HG02610 (cell line): ENCODE data around the gene KCNH5.

Experiments used
- ATAC-seq: cut with Tn5 transposase; IDR thresholded peaks from one replicate; pipeline ENCODE4 v1.9.1; 2021; ENCODE audit warnings: mild to moderate bottlenecking, moderate library complexity; ENCODE audit not compliant: unreplicated experiment

The KCNH5 gene

GRCh38 chr14:62994096-62994495 lies 51.2 kb downstream of the KCNH5 start:
- no peak for ATAC-seq

- no peak for ATAC-seq
These were observed 56.3 kb downstream of the KCNH5 start for GRCh38 chr14:62988967-62989366.

GRCh38 chr14:62983821-62984220 lies 61.4 kb downstream of the KCNH5 start:
- no peak for ATAC-seq

- no peak for ATAC-seq
These were observed 64.6 kb downstream of the KCNH5 start for GRCh38 chr14:62980693-62981092.

- ATAC-seq = no peak
These were observed 87.7 kb downstream of the KCNH5 start for GRCh38 chr14:62957562-62957961.

- ATAC-seq = no peak
These were observed 88.8 kb downstream of the KCNH5 start for GRCh38 chr14:62956413-62956812.

GRCh38 chr14:62954165-62954564 lies 91.1 kb downstream of the KCNH5 start:
- no peak for ATAC-seq

GRCh38 chr14:62952226-62952625 lies 93.0 kb downstream of the KCNH5 start:
- ATAC-seq = no peak

GRCh38 chr14:62947301-62947700 lies 98.0 kb downstream of the KCNH5 start:
- ATAC-seq = no peak

- ATAC-seq = no peak
These were observed 99.0 kb downstream of the KCNH5 start for GRCh38 chr14:62946221-62946620.

- ATAC-seq = no peak
These were observed 102.1 kb downstream of the KCNH5 start for GRCh38 chr14:62943202-62943601.

- no peak for ATAC-seq
These were observed 105.3 kb downstream of the KCNH5 start for GRCh38 chr14:62939970-62940369.

- ATAC-seq = no peak
These were observed 106.5 kb downstream of the KCNH5 start for GRCh38 chr14:62938778-62939177.

- no peak for ATAC-seq
These were observed 110.8 kb downstream of the KCNH5 start for GRCh38 chr14:62934439-62934838.

GRCh38 chr14:62921466-62921865 lies 123.8 kb downstream of the KCNH5 start:
- no peak for ATAC-seq

- no peak for ATAC-seq
These were observed 128.7 kb downstream of the KCNH5 start for GRCh38 chr14:62916551-62916950.

- ATAC-seq = no peak
These were observed 130.4 kb downstream of the KCNH5 start for GRCh38 chr14:62914873-62915272.

GRCh38 chr14:62914025-62914424 lies 131.2 kb downstream of the KCNH5 start:
- ATAC-seq = no peak

GRCh38 chr14:62908506-62908905 lies 136.8 kb downstream of the KCNH5 start:
- ATAC-seq = no peak

- no peak for ATAC-seq
These were observed 139.7 kb downstream of the KCNH5 start for GRCh38 chr14:62905566-62905965.

- no peak for ATAC-seq
These were observed 147.5 kb downstream of the KCNH5 start for GRCh38 chr14:62897771-62898170.

GRCh38 chr14:62896932-62897456 lies 148.3 kb downstream of the KCNH5 start:
- no peak for ATAC-seq

GRCh38 chr14:62894736-62895135 lies 150.5 kb downstream of the KCNH5 start:
- no peak for ATAC-seq

GRCh38 chr14:62889364-62889763 lies 155.9 kb downstream of the KCNH5 start:
- ATAC-seq = no peak
